Right ventricle myocardium superior (tissue), 1 donor: ENCODE measurements around the gene R3HDM4. TPM values are rescaled to one million over a fixed set of nuclear protein-coding genes. Genes with fewer than 3 reads are reported as not detected.
A peak's percentile ranks its signal among the peaks of the same experiment; 100 is the strongest.
"Not testable (repeated sequence)": the region's sequence is repeated elsewhere in the genome, so short reads cannot be mapped to it uniquely, and the experiment has no call there.

Experiments used
- ATAC-seq: fragments of 200-7000 bp; cut with Tn5 transposase; one replicate; pipeline ENCODE4 v1.9.1; 2020; ENCODE audit warnings: mild to moderate bottlenecking; ENCODE audit not compliant: poor library complexity
- DNase-seq: peaks from one replicate; pipeline ENCODE4 v3.0.0-alpha.2; 2020
- intact Hi-C: fragments of 100-400 bp; cut with DNase I; formaldehyde crosslinking; loops from one replicate; pipeline ENCODE4 v1.11.2; 2022
- total RNA-seq: library from RNA; stranded (reverse); fragmentation: NEBNext Ultra II Directional; extraction: Animal tissue kit (Norgen Biotek cat#: 25700); gene quantifications from one replicate; pipeline ENCODE4 v1.2.1, GENCODE V29; 2021
- donor health status: DM: no; HTN: yes; CAD: no; lungs with severe emphysema.

R3HDM4 gene
- total RNA-seq, 1 donor from 2014 or later = 20.3 TPM

DNA sequence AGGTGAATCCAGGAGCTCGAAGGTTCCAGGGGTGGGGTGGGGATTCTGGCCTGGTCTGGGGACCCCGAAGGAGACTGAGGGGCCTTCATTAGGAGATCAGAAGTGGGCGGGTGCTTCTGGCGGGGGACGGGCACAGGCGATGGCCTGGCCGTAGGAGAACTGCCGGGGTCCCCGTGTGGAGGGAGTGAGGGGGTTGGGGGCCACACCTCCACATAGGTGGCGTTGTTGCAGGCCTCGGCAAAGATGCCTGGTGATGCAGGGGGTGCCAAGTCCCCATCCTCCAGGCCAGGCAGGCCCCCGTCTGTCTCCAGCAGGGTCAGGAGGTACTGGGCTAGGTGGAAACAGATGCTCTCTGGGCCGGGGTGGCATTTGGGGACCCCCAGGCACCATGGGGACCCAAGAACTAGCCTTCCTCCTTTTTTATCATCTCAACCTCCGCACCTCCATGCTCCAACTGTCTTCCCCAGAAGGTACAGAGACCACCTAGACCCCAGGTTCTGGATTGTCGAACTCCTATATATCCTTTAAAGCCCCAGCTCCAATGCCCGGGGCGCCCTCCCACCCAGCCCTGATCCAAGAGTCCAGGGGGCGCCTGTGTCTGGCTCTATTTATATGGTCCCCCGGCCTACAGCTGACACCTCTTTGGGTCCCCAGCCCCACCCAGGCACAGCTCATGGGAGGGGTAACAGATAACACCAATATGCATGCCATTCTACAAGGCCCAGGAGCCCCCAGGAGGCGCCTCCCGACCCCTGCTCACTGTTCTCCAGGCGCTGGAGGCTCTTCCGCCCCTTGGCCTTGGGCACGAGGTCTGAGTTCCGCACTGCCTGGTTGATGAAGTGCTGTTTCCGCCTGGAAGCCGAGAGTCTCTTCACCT, 11.6 kb downstream of the R3HDM4 start:
- intact Hi-C loops = no loop called here
- DNase-seq (no peak), ATAC-seq (no peak)

DNA sequence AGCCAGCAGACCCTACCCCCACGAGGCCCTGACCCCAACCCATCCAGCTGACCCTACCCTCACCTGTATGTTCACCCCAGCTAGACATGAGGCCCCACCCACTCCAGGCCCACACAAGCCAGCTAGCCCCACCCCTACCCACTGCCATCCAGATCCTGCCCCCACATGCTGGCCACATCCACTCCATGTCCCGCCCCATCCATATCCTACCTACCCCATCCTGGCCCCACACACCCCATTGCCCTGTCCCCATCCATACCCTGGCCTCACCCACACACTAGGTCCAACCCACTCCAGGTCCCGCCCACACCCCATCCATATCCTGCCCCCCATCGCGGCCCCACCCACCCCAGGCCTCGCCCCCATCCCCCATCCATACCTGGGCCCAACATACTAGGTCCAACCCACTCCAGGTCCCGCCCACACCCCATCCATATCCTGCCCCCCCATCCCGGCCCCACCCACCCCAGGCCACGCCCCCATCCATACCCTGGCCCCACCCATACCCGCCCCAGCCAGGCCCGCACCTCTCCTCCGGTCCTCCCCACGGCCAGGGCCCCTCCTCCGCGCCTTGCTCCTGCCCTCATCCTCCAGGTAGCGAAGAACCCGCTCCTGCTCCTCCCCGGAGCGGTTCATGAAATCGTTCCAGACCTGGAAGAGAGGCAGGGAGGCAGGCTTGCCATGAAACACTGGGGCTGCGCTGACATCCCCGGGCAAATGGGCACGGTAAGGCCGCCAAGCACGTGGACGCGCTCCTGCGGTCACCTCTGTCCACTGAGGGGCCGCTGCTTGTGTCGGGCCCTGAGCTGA, 12.5 kb downstream of the R3HDM4 start:
- ATAC-seq (peak; percentile 30), DNase-seq (no peak)
- intact Hi-C loops = no loop called here

DNA sequence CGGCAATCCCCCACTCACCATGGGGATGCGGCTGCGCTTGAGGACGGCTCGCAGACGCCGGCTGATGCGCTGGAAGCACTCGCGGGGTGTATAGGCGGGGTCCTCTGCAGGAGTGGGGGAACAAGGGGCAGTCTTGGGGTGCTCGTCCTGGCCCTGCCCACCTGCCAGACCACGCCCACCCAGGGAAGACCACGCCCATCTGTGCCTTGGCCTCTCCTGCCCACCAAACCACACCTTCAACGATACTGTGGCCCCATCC, 13.0 kb downstream of the R3HDM4 start:
- intact Hi-C loops = no loop called here

DNA sequence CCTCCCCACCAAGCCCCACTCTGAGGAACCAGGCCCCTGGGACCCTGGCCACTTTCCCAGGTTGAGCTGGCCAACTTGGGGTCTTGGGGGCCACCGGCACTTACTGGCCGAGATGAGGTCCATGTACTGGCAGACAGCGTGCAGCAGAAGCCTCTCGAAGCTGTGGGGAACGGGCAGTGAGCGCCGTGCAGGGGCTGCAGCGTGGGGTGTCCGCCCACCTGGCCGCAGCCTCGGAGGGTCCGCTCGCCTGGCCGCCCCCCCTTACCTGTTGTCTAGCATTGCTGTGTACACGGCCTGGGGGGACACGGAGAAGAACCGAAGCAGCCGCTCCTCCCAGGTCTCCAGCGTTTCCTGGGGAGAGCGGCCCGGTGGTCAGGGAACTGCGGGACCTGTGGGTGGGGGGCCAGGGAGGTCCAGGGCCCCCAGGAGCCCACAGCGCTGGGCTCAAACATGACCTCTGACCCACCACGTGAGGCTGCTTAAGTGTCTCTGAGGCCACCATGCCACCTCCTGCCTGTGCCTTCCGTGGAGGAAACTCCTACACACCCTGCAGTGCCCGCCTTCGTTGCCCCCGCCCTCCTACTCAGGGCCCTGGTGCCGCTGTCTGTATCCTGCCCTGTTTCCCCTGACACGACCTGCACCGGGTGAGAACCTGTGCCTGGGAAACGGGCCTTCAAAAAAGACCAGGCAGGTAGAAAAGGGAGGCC, 13.5 kb downstream of the R3HDM4 start:
- ATAC-seq (no peak), DNase-seq (no peak)
- intact Hi-C loops = no loop called here

More for the DNA sequence above, 13.0 kb downstream of the R3HDM4 start:
- ATAC-seq = no peak
- no peak for DNase-seq

DNA sequence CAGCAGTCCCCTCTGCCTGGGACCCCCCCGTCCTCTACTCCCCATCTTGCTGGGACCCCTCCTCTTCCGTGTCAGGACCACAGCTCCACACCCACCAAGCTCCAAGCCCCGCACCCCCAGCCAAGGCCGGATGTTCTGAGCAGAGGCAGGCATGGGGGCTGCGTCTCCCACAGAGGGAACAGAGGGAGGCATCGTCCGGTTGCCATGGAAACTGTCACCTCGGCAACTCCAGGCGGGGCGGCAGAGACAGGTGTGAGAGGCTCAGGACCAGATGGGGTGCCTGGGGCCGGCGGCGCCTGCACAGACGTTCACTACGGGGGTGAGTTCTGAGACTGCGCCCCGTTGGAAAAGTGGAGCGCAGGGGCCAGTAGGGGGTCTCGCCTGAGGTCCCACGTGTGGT, 14.4 kb downstream of the R3HDM4 start:
- ATAC-seq = no peak
- DNase-seq = no peak
- intact Hi-C loops = no loop called here

DNA sequence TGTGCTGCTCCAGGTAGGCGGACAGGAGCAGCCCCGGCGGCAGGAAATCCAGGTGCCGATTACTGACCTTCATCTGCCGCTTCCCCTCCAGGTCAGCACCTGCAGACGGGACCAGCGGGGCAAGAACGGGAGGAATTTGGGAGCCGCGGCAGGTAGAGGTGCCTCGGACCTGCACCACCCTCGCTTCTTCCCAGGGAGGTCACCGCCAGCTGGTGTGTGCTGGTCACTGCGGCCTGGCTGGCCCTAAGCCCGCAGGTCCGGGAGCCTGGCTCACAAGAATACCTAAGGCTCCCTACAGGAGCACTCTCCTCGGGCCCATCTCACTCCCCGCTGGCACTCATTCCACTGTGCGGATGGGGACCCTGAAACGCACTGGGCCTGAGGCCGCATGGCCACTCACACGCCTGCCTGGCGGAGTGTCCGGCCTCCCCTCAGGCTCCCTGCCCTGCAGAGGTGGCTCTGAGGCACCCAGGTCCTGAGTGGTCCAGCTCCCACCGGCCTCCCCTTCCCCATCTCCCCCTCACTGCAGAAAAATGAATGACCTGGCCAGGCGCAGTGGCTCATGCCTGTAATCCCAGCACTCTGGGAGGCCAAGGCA, 15.5 kb downstream of the R3HDM4 start:
- no peak for ATAC-seq
- no peak for DNase-seq
- intact Hi-C loops = no loop called here

DNA sequence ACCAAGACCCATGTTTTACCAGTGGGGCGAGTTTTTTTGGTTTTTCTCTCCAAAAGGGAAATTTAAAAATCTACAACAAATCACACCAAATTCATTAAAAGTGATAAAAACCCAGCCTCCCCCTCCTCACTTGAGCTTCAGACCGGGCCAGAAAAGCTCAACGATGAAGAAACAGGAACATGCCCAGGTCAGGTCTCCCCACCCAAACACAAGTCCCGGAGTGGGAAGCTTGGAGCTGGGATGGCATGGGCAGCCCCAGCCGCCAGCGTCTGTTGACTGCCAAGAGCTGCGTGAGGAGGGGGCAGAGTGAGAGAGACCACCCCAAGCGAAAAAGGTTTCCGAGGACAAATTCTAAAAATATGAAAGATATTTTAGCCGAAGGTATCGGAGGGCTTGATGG, 16.0 kb downstream of the R3HDM4 start:
- intact Hi-C loops = no loop called here
- no peak for ATAC-seq

DNA sequence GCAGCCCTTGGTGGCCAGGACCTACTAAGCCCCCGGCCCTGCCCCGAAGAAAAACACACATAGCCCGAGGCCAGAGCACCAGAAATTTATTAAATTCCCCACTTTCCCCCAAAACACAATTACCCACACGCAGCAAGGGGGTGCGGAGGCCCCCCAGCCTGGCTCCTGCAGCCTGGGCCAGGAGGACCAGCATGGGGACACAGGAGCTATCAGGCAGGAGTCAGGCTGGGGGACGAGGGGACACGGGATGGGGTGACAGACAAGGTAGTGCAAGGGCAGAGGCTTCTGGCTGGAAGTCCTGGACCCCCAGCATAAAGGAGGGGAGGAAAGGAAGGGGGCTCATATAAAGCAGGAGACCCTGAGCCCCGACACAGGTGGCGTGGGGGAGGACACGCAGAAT, 16.6 kb downstream of the R3HDM4 start:
- no peak for ATAC-seq
- no peak for DNase-seq
- intact Hi-C loops = no loop called here

More for the DNA sequence above, 16.0 kb downstream of the R3HDM4 start:
- no peak for DNase-seq

DNA sequence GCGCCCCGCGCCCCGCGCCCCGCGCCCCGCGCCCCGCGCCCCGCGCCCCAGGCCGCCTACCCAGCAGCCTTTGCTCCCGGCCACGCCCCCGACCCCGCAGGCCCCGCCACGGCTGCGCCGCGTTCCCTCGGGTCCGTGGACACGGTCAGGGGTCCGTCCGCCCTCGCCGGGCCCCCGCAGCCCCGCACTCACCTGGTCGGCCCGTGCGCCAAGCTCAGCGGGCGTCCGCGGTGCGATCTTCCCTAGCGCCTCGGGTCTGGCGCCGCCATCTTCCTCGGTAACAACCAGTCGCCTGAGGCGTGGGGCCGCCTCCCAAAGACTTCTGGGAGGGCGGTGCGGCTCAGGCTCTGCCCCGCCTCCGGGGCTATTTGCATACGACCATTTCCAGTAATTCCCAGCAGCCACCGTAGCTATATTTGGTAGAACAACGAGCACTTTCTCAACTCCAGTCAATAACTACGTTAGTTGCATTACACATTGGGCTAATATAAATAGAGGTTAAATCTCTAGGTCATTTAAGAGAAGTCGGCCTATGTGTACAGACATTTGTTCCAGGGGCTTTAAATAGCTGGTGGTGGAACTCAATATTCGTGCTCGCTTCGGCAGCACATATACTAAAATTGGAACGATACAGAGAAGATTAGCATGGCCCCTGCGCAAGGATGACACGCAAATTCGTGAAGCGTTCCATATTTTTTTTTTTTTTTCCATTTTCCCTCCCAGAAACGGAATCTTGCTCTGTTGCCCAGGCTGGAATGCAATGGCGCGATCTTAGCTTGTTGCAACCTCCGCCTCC, 19.9 kb downstream of the R3HDM4 start, which contains the start of the genes MED16 and RNU6-9:
Gene MED16 (minus strand): TSS at position 294 of the 796 bp plus-strand sequence. CDS start 2,056 bp downstream, outside the sequence.
Gene RNU6-9 (plus strand): TSS at position 591 of the 796 bp plus-strand sequence.
- DNase-seq (peak; percentile 95), ATAC-seq (peak; percentile 98)
- intact Hi-C loops = no loop called here

DNA sequence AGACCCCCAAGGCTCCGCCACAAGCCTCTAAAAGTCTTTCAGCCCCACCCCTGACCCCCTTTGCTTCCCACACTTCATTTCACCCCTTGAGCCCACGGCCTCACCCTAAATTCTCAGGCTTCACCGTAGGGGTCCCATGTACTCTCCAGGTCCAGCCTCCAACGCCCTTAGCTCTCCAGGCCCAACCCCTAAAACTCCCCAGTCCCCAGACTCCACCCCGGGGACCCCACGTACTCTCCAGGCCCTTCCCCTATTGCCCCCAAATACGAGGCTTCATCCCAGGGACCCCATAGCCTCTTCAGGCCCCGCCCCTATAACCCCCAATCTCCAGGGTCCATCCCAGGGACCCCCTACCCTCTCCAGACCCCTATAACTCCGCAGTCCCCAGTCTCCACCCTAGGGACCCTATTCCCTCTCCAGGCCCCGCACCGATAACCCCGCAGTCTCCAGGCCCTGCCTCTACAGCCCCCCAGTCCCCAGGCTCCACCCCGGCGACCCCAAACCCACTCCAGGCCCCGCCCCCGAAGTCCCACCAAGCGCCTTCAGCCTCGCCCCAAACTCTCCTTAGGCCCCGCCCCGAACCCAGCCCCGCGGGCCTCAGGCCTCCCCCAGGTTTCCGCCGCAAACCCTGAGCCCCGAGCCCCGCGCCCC, 20.7 kb downstream of the R3HDM4 start:
- ATAC-seq (no peak), DNase-seq (peak; percentile 62)
- intact Hi-C loops = no loop called here

DNA sequence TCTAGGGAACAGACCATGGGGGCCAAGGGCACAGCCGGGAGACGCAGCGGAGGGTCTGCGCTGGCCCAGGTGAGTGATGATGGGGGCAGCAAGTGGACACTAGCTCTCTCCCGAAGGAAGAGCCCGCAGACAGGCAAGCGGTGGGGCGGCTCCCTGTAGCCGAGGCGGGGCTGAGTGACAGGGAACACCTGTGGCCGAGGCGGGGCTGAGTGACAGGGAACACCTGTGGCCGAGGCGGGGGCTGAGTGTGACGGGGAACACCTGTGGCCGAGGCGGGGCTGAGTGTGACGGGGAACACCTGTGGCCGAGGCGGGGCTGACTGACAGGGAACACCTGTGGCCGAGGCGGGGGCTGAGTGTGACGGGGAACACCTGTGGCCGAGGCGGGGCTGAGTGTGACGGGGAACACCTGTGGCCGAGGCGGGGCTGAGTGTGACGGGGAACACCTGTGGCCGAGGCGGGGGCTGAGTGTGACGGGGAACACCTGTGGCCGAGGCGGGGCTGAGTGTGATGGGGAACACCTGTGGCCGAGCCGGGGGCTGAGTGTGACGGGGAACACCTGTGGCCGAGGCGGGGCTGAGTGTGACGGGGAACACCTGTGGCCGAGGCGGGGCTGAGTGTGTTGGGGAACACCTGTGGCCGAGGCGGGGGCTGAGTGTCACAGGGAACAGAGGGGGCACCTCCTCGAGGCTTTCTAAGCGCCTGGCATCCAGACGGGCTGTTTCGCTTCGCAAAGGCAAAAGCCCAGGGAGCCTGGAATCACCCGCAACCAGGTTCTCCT, 21.4 kb downstream of the R3HDM4 start:
- DNase-seq, intact Hi-C loops, ATAC-seq: not testable (repeated sequence)

DNA sequence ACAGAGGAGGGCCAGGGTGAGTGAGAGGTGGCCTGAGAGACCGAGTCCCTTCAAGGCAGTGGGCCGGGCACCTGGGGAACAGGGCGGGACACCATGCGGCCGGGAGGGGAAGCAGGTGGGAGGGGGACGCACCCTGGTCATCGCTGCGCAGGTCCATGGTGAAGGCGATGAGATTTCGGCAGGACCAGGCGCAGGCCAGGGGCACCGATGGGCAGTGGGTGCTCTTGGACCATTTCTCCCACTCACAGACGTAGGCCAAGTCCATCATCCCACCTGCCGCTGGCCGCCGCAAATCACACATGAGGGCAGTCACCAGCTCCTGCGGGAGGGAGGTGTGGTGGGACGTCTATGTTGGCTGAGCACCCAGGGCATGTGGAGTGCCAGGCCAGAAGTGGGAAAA, 22.2 kb downstream of the R3HDM4 start:
- intact Hi-C loops = no loop called here
- no peak for ATAC-seq
- DNase-seq = no peak

DNA sequence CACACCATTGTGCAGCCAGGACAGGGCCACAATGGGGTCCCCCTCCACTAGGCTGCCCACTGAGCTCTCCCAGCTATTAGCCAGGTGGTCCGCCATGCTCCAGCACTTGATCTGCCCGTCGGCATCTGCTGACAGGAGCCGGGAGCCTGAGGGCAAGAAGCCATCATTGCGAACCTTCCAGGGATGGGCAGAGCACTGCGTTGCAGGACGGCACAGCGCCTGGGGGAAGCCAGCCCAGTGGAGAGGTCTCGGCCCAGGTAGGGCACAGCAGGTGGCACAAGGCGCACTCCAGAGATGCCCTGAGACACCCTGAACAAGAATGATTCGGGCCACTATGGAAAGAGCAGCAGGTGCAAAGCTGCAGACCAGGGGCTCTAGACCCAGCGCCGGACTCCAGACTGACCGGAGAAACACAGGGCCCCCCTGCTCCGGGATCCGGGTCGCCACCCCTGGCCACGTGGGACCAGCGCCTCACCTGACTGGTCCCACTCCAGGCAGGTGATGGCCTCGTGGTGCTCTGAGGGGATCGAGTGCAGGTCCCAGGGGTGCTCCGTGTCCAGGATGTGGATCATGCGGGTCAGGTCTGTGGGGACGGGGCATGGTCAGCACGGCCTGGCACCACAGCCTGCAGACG, 23.2 kb downstream of the R3HDM4 start:
- ATAC-seq (no peak), DNase-seq (no peak)
- intact Hi-C loops = no loop called here

DNA sequence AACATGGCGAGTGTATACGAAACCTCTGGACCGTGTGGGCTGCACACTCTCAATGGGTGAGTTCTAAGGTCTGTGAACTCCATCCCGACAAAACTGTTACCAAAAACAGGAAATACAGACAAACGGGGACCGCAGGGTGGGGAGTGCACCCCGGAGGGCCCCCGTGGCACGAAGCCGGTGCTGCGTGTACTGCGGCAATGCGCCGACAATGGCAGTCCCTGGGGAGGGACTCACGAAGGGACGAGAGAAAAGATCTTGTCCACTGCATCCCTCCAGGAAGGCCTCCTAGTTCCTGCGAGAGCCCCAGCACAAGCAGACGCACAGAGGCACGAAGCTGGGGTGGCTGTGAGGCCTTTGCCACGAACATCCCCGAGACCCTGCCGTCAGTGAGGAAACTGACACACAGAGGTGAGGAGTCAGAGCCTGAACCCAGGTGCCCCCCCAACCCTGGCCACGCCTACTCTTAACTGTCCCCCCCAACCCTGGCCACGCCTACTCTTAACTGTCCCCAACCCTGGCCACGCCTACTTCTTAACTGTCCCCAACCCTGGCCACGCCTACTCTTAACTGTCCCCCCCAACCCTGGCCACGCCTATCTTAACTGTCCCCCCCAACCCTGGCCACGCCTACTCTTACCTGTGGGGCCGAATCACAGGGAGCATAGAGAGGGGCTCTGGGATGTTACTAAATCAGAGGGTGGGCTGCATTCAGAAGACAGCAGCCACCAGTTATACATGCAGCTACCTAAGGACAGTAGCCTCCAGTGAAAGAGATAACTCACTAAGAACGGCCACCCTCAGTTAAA, 24.2 kb downstream of the R3HDM4 start:
- intact Hi-C loops = no loop called here
- no peak for DNase-seq
- no peak for ATAC-seq

DNA sequence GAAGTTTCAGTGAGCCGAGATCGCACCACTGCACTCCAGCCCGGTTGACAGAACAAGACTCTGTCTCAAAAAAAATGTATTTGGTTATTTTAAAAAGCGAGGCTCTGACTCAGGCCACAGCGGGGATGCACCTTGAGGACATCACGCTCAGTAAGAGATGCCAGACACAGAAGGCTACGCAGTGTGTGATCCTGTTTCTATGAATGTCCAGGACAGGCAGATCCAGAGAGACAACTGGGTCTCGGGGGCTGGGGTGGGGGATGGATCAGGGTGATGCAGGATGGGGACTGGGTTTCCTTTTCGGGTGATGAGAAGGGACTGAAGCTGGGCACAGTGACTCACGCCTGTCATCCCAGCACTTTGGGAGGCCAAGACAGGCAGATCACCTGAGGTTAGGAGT, 25.4 kb downstream of the R3HDM4 start:
- DNase-seq (no peak), ATAC-seq (no peak)
- intact Hi-C loops = no loop called here

DNA sequence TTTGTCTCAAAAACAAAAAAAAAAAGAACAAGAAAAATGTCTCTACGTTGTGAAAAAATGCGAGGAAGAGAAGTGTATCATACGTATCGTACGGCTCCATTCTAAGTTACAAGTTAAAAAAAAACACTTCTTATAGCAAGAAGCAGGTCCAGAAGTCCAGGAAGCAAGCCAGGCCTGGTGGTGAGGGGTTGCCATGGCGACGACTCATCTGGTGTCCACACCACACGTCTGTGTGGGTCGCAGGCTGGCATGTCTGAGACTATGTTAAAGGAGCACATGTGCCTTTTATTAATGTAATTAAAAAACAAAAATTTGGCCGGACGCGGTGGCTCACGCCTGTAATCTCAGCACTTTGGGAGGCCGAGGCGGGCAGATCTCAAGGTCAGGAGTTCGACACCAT, 25.9 kb downstream of the R3HDM4 start:
- ATAC-seq (no peak), DNase-seq (no peak)
- intact Hi-C loops = no loop called here
